Measurements from ENCODE around the gene MEIS3.

The MEIS3 gene

GRCh38 chr19:47427241-47428176 is 8.2 kb upstream of the MEIS3 start:
- no peaks in the 10 kb centered on the region for H3K9me3 ChIP-seq (ENCODE audit: low read length)
- peak overlapping the region; percentile 26 for H3K4me3 ChIP-seq (ENCODE audit: low read depth, low read length, poor library complexity, severe bottlenecking)
- peaks cover 6% of the 10 kb centered on the region for H3F3A ChIP-seq (ENCODE audit: insufficient read depth, low read length)
- 0 out of 2 replicates have a peak, but pooled peaks cover 5% of the 10 kb centered on the region for H3K27me3 ChIP-seq (ENCODE audit: insufficient read depth, low read length)
- H4K20me1 ChIP-seq (ENCODE audit: insufficient read depth, low read length): no peaks in the 10 kb centered on the region
- no peak overlapping the region for H2AFZ ChIP-seq (ENCODE audit: low read length)
- peaks cover 21% of the 10 kb centered on the region for H3K4me1 ChIP-seq (ENCODE audit: insufficient read depth, low read length, severe bottlenecking)
- H3K36me3 ChIP-seq (ENCODE audit: insufficient read depth, low read length): no peaks in the 10 kb centered on the region
- TF ChIP-seq EZH2 (IDR thresholded peaks at IDR 0.05; ENCODE audit: borderline replicate concordance, low read length): no peak
- TF ChIP-seq CTCF (IDR thresholded peaks at IDR 0.05; ENCODE audit: low read length): peak; percentile 81
- no peaks in the 10 kb centered on the region for H3K79me2 ChIP-seq (ENCODE audit: insufficient read depth, low read length)
- no peak overlapping the region for H3K9ac ChIP-seq (ENCODE audit: low read length)
- peak overlapping the region; percentile 4 for H3K27ac ChIP-seq (ENCODE audit: low read depth, low read length, poor library complexity, severe bottlenecking)
- H3K4me2 ChIP-seq (ENCODE audit: low read length): peak overlapping the region; percentile 73
- H3K9me2 ChIP-seq (ENCODE audit: low read depth, low read length): no peaks in the 10 kb centered on the region

GRCh38 chr19:47423203-47423882 is 4.0 kb upstream of the MEIS3 start:
- no peak overlapping the region for H2AFZ ChIP-seq (ENCODE audit: low read length)
- peaks cover 10% of the 10 kb centered on the region for H3K4me1 ChIP-seq (ENCODE audit: insufficient read depth, low read length, severe bottlenecking)
- no peak overlapping the region for H3K4me3 ChIP-seq (ENCODE audit: low read depth, low read length, poor library complexity, severe bottlenecking)
- 0 out of 2 replicates have a peak, but pooled peaks cover 5% of the 10 kb centered on the region for H3K27me3 ChIP-seq (ENCODE audit: insufficient read depth, low read length)
- H3K9ac ChIP-seq (ENCODE audit: low read length): no peak overlapping the region
- no peak overlapping the region for H3K27ac ChIP-seq (ENCODE audit: low read depth, low read length, poor library complexity, severe bottlenecking)
- no peak overlapping the region for H3K4me2 ChIP-seq (ENCODE audit: low read length)
- H3K9me2 ChIP-seq (ENCODE audit: low read depth, low read length): no peaks in the 10 kb centered on the region
- H3K79me2 ChIP-seq (ENCODE audit: insufficient read depth, low read length): no peaks in the 10 kb centered on the region
- H4K20me1 ChIP-seq (ENCODE audit: insufficient read depth, low read length): no peaks in the 10 kb centered on the region
- peaks cover 6% of the 10 kb centered on the region for H3F3A ChIP-seq (ENCODE audit: insufficient read depth, low read length)
- H3K36me3 ChIP-seq (ENCODE audit: insufficient read depth, low read length): no peaks in the 10 kb centered on the region
- no peaks in the 10 kb centered on the region for H3K9me3 ChIP-seq (ENCODE audit: low read length)
- TF ChIP-seq EZH2 (IDR thresholded peaks at IDR 0.05; ENCODE audit: borderline replicate concordance, low read length) (no peak), CTCF (IDR thresholded peaks at IDR 0.05; ENCODE audit: low read length) (no peak)

GRCh38 chr19:47422417-47423163 is 3.3 kb upstream of the MEIS3 start:
- H3K79me2 ChIP-seq (ENCODE audit: insufficient read depth, low read length): no peaks in the 10 kb centered on the region
- TF ChIP-seq EZH2 (IDR thresholded peaks at IDR 0.05; ENCODE audit: borderline replicate concordance, low read length) (no peak), CTCF (IDR thresholded peaks at IDR 0.05; ENCODE audit: low read length) (no peak)
- H3K27me3 ChIP-seq (ENCODE audit: insufficient read depth, low read length): 0 out of 2 replicates have a peak, but pooled peaks cover 5% of the 10 kb centered on the region
- no peak overlapping the region for H3K27ac ChIP-seq (ENCODE audit: low read depth, low read length, poor library complexity, severe bottlenecking)
- no peak overlapping the region for H2AFZ ChIP-seq (ENCODE audit: low read length)
- no peaks in the 10 kb centered on the region for H3K9me2 ChIP-seq (ENCODE audit: low read depth, low read length)
- H3K36me3 ChIP-seq (ENCODE audit: insufficient read depth, low read length): no peaks in the 10 kb centered on the region
- H3K9ac ChIP-seq (ENCODE audit: low read length): no peak overlapping the region
- no peaks in the 10 kb centered on the region for H4K20me1 ChIP-seq (ENCODE audit: insufficient read depth, low read length)
- peaks cover 3% of the 10 kb centered on the region for H3K4me1 ChIP-seq (ENCODE audit: insufficient read depth, low read length, severe bottlenecking)
- H3K4me3 ChIP-seq (ENCODE audit: low read depth, low read length, poor library complexity, severe bottlenecking): no peak overlapping the region
- 0 out of 2 replicates have a peak, but pooled peaks cover 2% of the 10 kb centered on the region for H3F3A ChIP-seq (ENCODE audit: insufficient read depth, low read length)
- H3K9me3 ChIP-seq (ENCODE audit: low read length): no peaks in the 10 kb centered on the region
- no peak overlapping the region for H3K4me2 ChIP-seq (ENCODE audit: low read length)

All from OCI-LY1 (cell line).